Right atrium auricular region (tissue), 2 donors: Measurements from ENCODE around the gene FNIP2. TPM values are rescaled to one million over a fixed set of nuclear protein-coding genes. Genes with fewer than 3 reads are reported as not detected.

Experiments
- DNase-seq: peaks from one replicate; pipeline ENCODE4 v3.0.0-alpha.2; 2019; ENCODE audit warnings: low spot score
- H3K27ac ChIP-seq, 2 donors: fragments of 200-600 bp; sonication (generic); 1 replicate in 1 of 2; 2 replicates in 1 of 2; pipeline ENCODE4 v1.5.1; 2016 to 2019
- H3K27me3 ChIP-seq, 2 donors: fragments of 200-600 bp; sonication (generic); one replicate each; pipeline versions ENCODE4 v1.5.1 to v1.6.0; 2017 to 2019
- H3K36me3 ChIP-seq: fragments of 200-600 bp; sonication (generic); one replicate; pipeline ENCODE4 v1.5.1; 2016
- H3K4me1 ChIP-seq, 2 donors: fragments of 200-600 bp; sonication (generic); one replicate each; pipeline versions ENCODE4 v1.5.1 to v1.6.0; 2017 to 2019
- H3K4me3 ChIP-seq, 2 donors: fragments of 200-600 bp; sonication (generic); 1 replicate in 1 of 2; 2 replicates in 1 of 2; pipeline ENCODE4 v1.5.1; 2017 to 2019; ENCODE audit warnings: mild to moderate bottlenecking in 1 of 2, moderate library complexity in 1 of 2
- H3K9me3 ChIP-seq, 2 donors: fragments of 200-600 bp; sonication (generic); one replicate each; pipeline ENCODE4 v1.5.1; 2019
- CTCF ChIP-seq, 2 donors: fragments of 200-600 bp; sonication (generic); IDR thresholded peaks; one replicate each; pipeline ENCODE4 v1.5.1; 2019; ENCODE audit warnings: antibody characterized with exemption in 2 of 2
- total RNA-seq, 2 donors: library from RNA; depleted of rRNA; stranded (reverse); fragments of >200 nt; gene quantifications; one replicate each; pipeline ENCODE4 v1.1.0, GENCODE V29; 2016

FNIP2 gene
- total RNA-seq, 2 donors from 2014 or later: 38.3 to 42.4 TPM

- peaks cover 0 to 18% of the 10 kb centered on the region in 2 donors for H3K4me1 ChIP-seq
- no peaks in the 10 kb centered on the region for H3K9me3 ChIP-seq
- peak overlapping the region in 1 of 2 donors; percentile 35 for H3K27ac ChIP-seq
- DNase-seq: no peak
- H3K27me3 ChIP-seq: no peaks in the 10 kb centered on the region
- H3K36me3 ChIP-seq: no peaks in the 10 kb centered on the region
- no peak overlapping the region for H3K4me3 ChIP-seq
- no peak for TF ChIP-seq CTCF (IDR thresholded peaks at IDR 0.05)
Observed at GRCh38 chr4:158766434-158767044, 2.3 kb upstream of the FNIP2 start.

GRCh38 chr4:158767451-158767850, 1.4 kb upstream of the FNIP2 start:
- Histone ChIP-seq H3K9me3 (no peaks in the 10 kb centered on the region), H3K36me3 (no peaks in the 10 kb centered on the region), H3K4me1 (peaks cover 0 to 27% of the 10 kb centered on the region in 2 donors), H3K27ac (peak overlapping the region; percentile 13 to 93), H3K4me3 (no peak overlapping the region), H3K27me3 (no peaks in the 10 kb centered on the region)
- TF ChIP-seq CTCF (IDR thresholded peaks at IDR 0.05): no peak
- no peak for DNase-seq

- peak overlapping the region; percentile 89 to 93 for H3K27ac ChIP-seq
- peak overlapping the region; percentile 87 to 91 for H3K4me3 ChIP-seq
- DNase-seq: peak; percentile 65
- TF ChIP-seq CTCF (IDR thresholded peaks at IDR 0.05): no peak
- peaks cover 0 to 38% of the 10 kb centered on the region in 2 donors for H3K4me1 ChIP-seq
- no peaks in the 10 kb centered on the region for H3K36me3 ChIP-seq
- no peaks in the 10 kb centered on the region for H3K9me3 ChIP-seq
- H3K27me3 ChIP-seq: no peaks in the 10 kb centered on the region
Observed at GRCh38 chr4:158769175-158769921, 522 bp downstream of the FNIP2 start.

- TF ChIP-seq CTCF (IDR thresholded peaks at IDR 0.05): no peak
- Histone ChIP-seq H3K27ac (peak overlapping the region; percentile 89 to 93), H3K4me1 (peaks cover 0 to 51% of the 10 kb centered on the region in 2 donors)
Observed at GRCh38 chr4:158770671-158771070, 1.8 kb downstream of the FNIP2 start.

DNA sequence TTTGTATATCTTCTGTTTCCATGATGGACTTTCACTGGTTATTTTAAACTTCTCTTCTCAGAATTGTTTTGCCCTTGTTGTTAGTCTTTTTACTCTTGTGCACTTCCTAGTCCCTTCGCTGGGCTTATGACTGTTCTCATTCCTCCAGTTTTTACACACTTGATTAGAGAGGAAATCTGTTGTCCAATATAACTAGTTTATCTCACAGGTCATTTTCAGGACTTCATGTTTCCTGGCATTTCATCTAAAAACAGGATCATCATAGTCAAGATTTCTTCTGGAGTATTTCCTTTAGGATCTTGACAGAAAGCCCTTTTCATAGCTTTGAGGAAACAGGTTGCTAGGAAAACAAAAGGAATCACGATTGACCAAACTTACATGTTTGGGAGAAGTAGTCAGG, 3.0 kb downstream of the FNIP2 start:
- Histone ChIP-seq H3K36me3 (no peaks in the 10 kb centered on the region), H3K27me3 (no peaks in the 10 kb centered on the region), H3K27ac (peak overlapping the region; percentile 89 to 93), H3K9me3 (no peaks in the 10 kb centered on the region), H3K4me1 (peaks cover 0 to 62% of the 10 kb centered on the region in 2 donors), H3K4me3 (no peak overlapping the region)
- DNase-seq: no peak
- no peak for TF ChIP-seq CTCF (IDR thresholded peaks at IDR 0.05)

More at GRCh38 chr4:158770671-158771070, 1.8 kb downstream of the FNIP2 start:
- no peaks in the 10 kb centered on the region for H3K9me3 ChIP-seq
- DNase-seq: no peak
- no peaks in the 10 kb centered on the region for H3K27me3 ChIP-seq
- H3K4me3 ChIP-seq: peak overlapping the region; percentile 87 to 91
- no peaks in the 10 kb centered on the region for H3K36me3 ChIP-seq
